Activated CD4-positive, alpha-beta T cell treated with anti-CD3 and anti-CD28 coated beads, Interleukin-2, amount 10 ng/mL, durations not matched to agents 7 days and 5 days (primary cell): Measurements from ENCODE around the gene WRAP53. TPM values are rescaled to one million over a fixed set of nuclear protein-coding genes. Genes with fewer than 3 reads are reported as not detected.

Experiments used
- CTCF ChIA-PET: fragments of 350-600 bp; sonication (Branson Sonifier 250); formaldehyde crosslinking; loops from one replicate; lab custom pipeline; 2021; ENCODE audit warnings: antibody characterized with exemption; lab: Charles Lee
- POLR2A ChIA-PET: fragments of 350-600 bp; sonication (Branson Sonifier 250); formaldehyde crosslinking; loops from one replicate; lab custom pipeline; 2021; ENCODE audit warnings: antibody characterized with exemption; lab: Charles Lee
- DNase-seq: peaks from one replicate; pipeline ENCODE4 v3.0.0-alpha.2; 2020
- H3K27ac Mint-ChIP-seq: one replicate; pipeline ENCODE4 v1.8.0; 2021; ENCODE audit warnings: mild to moderate bottlenecking, moderate library complexity, mixed read lengths
- H3K27me3 Mint-ChIP-seq: one replicate; pipeline ENCODE4 v1.8.0; 2021; ENCODE audit warnings: mixed read lengths
- H3K36me3 Mint-ChIP-seq: one replicate; pipeline ENCODE4 v1.8.0; 2021; ENCODE audit warnings: low read depth, mixed read lengths
- H3K4me1 Mint-ChIP-seq: one replicate; pipeline ENCODE4 v1.8.0; 2021; ENCODE audit warnings: mixed read lengths
- H3K4me3 Mint-ChIP-seq: one replicate; pipeline ENCODE4 v1.8.0; 2021; ENCODE audit warnings: mild to moderate bottlenecking, moderate library complexity, mixed read lengths
- H3K9me3 Mint-ChIP-seq: one replicate; pipeline ENCODE4 v1.8.0; 2021; ENCODE audit warnings: mixed read lengths
- total RNA-seq, 2 experiments: library from RNA; stranded (reverse); gene quantifications; one replicate each; pipeline ENCODE4 v1.2.3, GENCODE V29; 2021

The WRAP53 gene
- total RNA-seq, 2 experiments from 2014 or later = 22.6 to 24.2 TPM

GRCh38 chr17:7705269-7706255 is 17.3 kb downstream of the WRAP53 start:
- POLR2A ChIA-PET = interaction anchor here (0.6 kb wide), 1 partner anchor 64 kb away, joined by 4 read pairs; no protein-coding TSS in a partner anchor
- CTCF ChIA-PET = interaction anchor here (1.3 to 2.5 kb wide), 6 partner anchors 10 to 38 kb away, joined by 3 to 9 read pairs (median 4); partner anchors contain the start of genes DNAH2, TP53 and WRAP53
- peaks cover 40% of the 10 kb centered on the region for H3K27me3 Mint-ChIP-seq
- H3K4me3 Mint-ChIP-seq = no peak overlapping the region
- H3K27ac Mint-ChIP-seq = no peak overlapping the region
- DNase-seq = no peak
- peaks cover 16% of the 10 kb centered on the region for H3K36me3 Mint-ChIP-seq
- peaks cover 22% of the 10 kb centered on the region for H3K4me1 Mint-ChIP-seq
- H3K9me3 Mint-ChIP-seq = no peaks in the 10 kb centered on the region

- peaks cover 45% of the 10 kb centered on the region for H3K27me3 Mint-ChIP-seq
- POLR2A ChIA-PET = no interaction called here
- peaks cover 30% of the 10 kb centered on the region for H3K4me1 Mint-ChIP-seq
- no peak overlapping the region for H3K4me3 Mint-ChIP-seq
- no peaks in the 10 kb centered on the region for H3K9me3 Mint-ChIP-seq
- DNase-seq = no peak
- CTCF ChIA-PET = interaction anchor here (0.8 to 2.5 kb wide), 6 partner anchors 10 to 54 kb away, joined by 3 to 9 read pairs (median 4); partner anchors contain the start of genes DNAH2, TP53 and WRAP53
- no peak overlapping the region for H3K27ac Mint-ChIP-seq
- peaks cover 11% of the 10 kb centered on the region for H3K36me3 Mint-ChIP-seq
Measured at GRCh38 chr17:7706631-7707354, 18.5 kb downstream of the WRAP53 start.

GRCh38 chr17:7707446-7707845 is 19.2 kb downstream of the WRAP53 start:
- DNase-seq = no peak
- Mint-ChIP-seq H3K4me1 (peaks cover 32% of the 10 kb centered on the region), H3K4me3 (no peak overlapping the region), H3K27ac (no peak overlapping the region), H3K36me3 (peaks cover 9% of the 10 kb centered on the region), H3K9me3 (no peaks in the 10 kb centered on the region), H3K27me3 (peaks cover 46% of the 10 kb centered on the region)
- POLR2A ChIA-PET = no interaction called here
- CTCF ChIA-PET = interaction anchor here (0.8 to 2.5 kb wide), 4 partner anchors 10 to 54 kb away, joined by 3 to 9 read pairs (median 6); partner anchors contain the start of genes DNAH2 and TP53

- Mint-ChIP-seq H3K4me1 (peaks cover 32% of the 10 kb centered on the region), H3K9me3 (no peaks in the 10 kb centered on the region), H3K27me3 (peaks cover 52% of the 10 kb centered on the region), H3K4me3 (no peak overlapping the region), H3K36me3 (peaks cover 6% of the 10 kb centered on the region), H3K27ac (no peak overlapping the region)
- POLR2A ChIA-PET = no interaction called here
- DNase-seq = no peak
- CTCF ChIA-PET = interaction anchor here (2.5 kb wide), 1 partner anchor 9 kb away, joined by 9 read pairs; the partner anchor contains the start of gene DNAH2
Measured at GRCh38 chr17:7707858-7708750, 19.8 kb downstream of the WRAP53 start.

- H3K27ac Mint-ChIP-seq = no peak overlapping the region
- peaks cover 3% of the 10 kb centered on the region for H3K36me3 Mint-ChIP-seq
- CTCF ChIA-PET = interaction anchor here (1.5 kb wide), 1 partner anchor 224 kb away, joined by 3 read pairs; no protein-coding TSS in a partner anchor
Measured at GRCh38 chr17:7709031-7709430, 20.8 kb downstream of the WRAP53 start.

GRCh38 chr17:7710301-7710700 is 22.0 kb downstream of the WRAP53 start:
- ChIA-PET POLR2A (no interaction called here), CTCF (interaction anchor here (1.5 to 2.7 kb wide), 2 partner anchors 23 to 223 kb away, joined by 3 to 9 read pairs; partner anchors contain the start of genes TP53 and WRAP53)
- no peaks in the 10 kb centered on the region for H3K9me3 Mint-ChIP-seq
- no peak overlapping the region for H3K27ac Mint-ChIP-seq
- peaks cover 51% of the 10 kb centered on the region for H3K27me3 Mint-ChIP-seq
- H3K4me3 Mint-ChIP-seq = no peak overlapping the region
- H3K4me1 Mint-ChIP-seq = peaks cover 29% of the 10 kb centered on the region
- H3K36me3 Mint-ChIP-seq = no peaks in the 10 kb centered on the region
- DNase-seq = no peak

More at GRCh38 chr17:7709031-7709430, 20.8 kb downstream of the WRAP53 start:
- Mint-ChIP-seq H3K9me3 (no peaks in the 10 kb centered on the region), H3K4me3 (no peak overlapping the region), H3K27me3 (peaks cover 51% of the 10 kb centered on the region), H3K4me1 (peaks cover 37% of the 10 kb centered on the region)
- DNase-seq = no peak
- POLR2A ChIA-PET = no interaction called here

- ChIA-PET POLR2A (no interaction called here), CTCF (interaction anchor here (0.5 to 2.7 kb wide), 3 partner anchors 24 to 594 kb away, joined by 3 to 9 read pairs (median 3); partner anchors contain the start of genes TP53 and WRAP53)
- no peaks in the 10 kb centered on the region for H3K36me3 Mint-ChIP-seq
- H3K27me3 Mint-ChIP-seq = peaks cover 51% of the 10 kb centered on the region
- DNase-seq = no peak
- H3K4me1 Mint-ChIP-seq = peaks cover 26% of the 10 kb centered on the region
- H3K4me3 Mint-ChIP-seq = no peak overlapping the region
- no peaks in the 10 kb centered on the region for H3K9me3 Mint-ChIP-seq
- no peak overlapping the region for H3K27ac Mint-ChIP-seq
Measured at GRCh38 chr17:7711051-7711755, 22.9 kb downstream of the WRAP53 start.

- Mint-ChIP-seq H3K4me1 (peaks cover 31% of the 10 kb centered on the region), H3K27me3 (peaks cover 50% of the 10 kb centered on the region), H3K27ac (no peak overlapping the region), H3K36me3 (no peaks in the 10 kb centered on the region), H3K4me3 (no peak overlapping the region), H3K9me3 (no peaks in the 10 kb centered on the region)
- ChIA-PET POLR2A (no interaction called here), CTCF (interaction anchor here (2.7 kb wide), 1 partner anchor 25 kb away, joined by 9 read pairs; the partner anchor contains the start of genes TP53 and WRAP53)
- DNase-seq = no peak
Measured at GRCh38 chr17:7712111-7712771, 24.0 kb downstream of the WRAP53 start.

GRCh38 chr17:7713782-7714181 is 25.5 kb downstream of the WRAP53 start:
- ChIA-PET CTCF (interaction anchor here (0.6 to 1.8 kb wide), 3 partner anchors 26 to 105 kb away, joined by 3 to 8 read pairs (median 3); partner anchors contain the start of genes TP53 and WRAP53), POLR2A (no interaction called here)
- no peak overlapping the region for H3K4me3 Mint-ChIP-seq
- peaks cover 53% of the 10 kb centered on the region for H3K27me3 Mint-ChIP-seq
- DNase-seq = no peak
- H3K36me3 Mint-ChIP-seq = no peaks in the 10 kb centered on the region
- peaks cover 44% of the 10 kb centered on the region for H3K4me1 Mint-ChIP-seq
- no peaks in the 10 kb centered on the region for H3K9me3 Mint-ChIP-seq
- H3K27ac Mint-ChIP-seq = no peak overlapping the region

GRCh38 chr17:7714721-7715594 is 26.7 kb downstream of the WRAP53 start:
- Mint-ChIP-seq H3K4me1 (peaks cover 42% of the 10 kb centered on the region), H3K4me3 (no peak overlapping the region), H3K27ac (no peak overlapping the region), H3K36me3 (no peaks in the 10 kb centered on the region), H3K9me3 (no peaks in the 10 kb centered on the region), H3K27me3 (peaks cover 65% of the 10 kb centered on the region)
- ChIA-PET CTCF (interaction anchor here (1.2 to 2.7 kb wide), 3 partner anchors 10 to 27 kb away, joined by 3 to 12 read pairs (median 8); partner anchors contain the start of genes EFNB3, TP53 and WRAP53), POLR2A (interaction anchor here (0.5 kb wide), 1 partner anchor 448 kb away, joined by 4 read pairs; no protein-coding TSS in a partner anchor)
- DNase-seq = no peak
